ENCODE results near the gene AFF4. TPM values are rescaled to one million over a fixed set of nuclear protein-coding genes. Genes with fewer than 3 reads are reported as not detected.
A peak's percentile ranks its signal among the peaks of the same experiment; 100 is the strongest.

The AFF4 gene
- total RNA-seq, 2 donors from 2014 or later: 107 to 108 TPM

GRCh38 chr5:132853323-132853722 lies 110.1 kb downstream of the AFF4 start:
- Mint-ChIP-seq H3K27me3 (ENCODE audit: insufficient read depth) (no peaks in the 10 kb centered on the region), H3K36me3 (ENCODE audit: low read depth) (no peaks in the 10 kb centered on the region), H3K4me1 (peaks cover 3% of the 10 kb centered on the region), H3K9me3 (no peaks in the 10 kb centered on the region), H3K4me3 (no peak overlapping the region), H3K27ac (no peak overlapping the region)
- H3K9me3 ChIP-seq (ENCODE audit: control insufficient read depth, low read length): no peaks in the 10 kb centered on the region
- H3K36me3 ChIP-seq (ENCODE audit: control insufficient read depth, insufficient read depth, low read length): no peaks in the 10 kb centered on the region
- DNase-seq: no peak
- H3K4me1 ChIP-seq (ENCODE audit: control insufficient read depth, insufficient read depth, low read length): no peaks in the 10 kb centered on the region
- TF ChIP-seq CTCF (conservative IDR thresholded peaks at IDR 0.05): no peak
- H3K4me3 ChIP-seq (ENCODE audit: low read length): no peak overlapping the region
- WGBS, 2 experiments (ENCODE audit: insufficient coverage in 1 of 2, insufficient read length in 1 of 2): 81 to 93% methylated on average over 3 of the region's 3 CpGs
- H3K27me3 ChIP-seq (ENCODE audit: control insufficient read depth, insufficient read depth, low read length, poor library complexity, severe bottlenecking): no peaks in the 10 kb centered on the region
- no peak overlapping the region for H3K9ac ChIP-seq (ENCODE audit: extremely low read depth, low read length, poor library complexity, severe bottlenecking)
- no peak overlapping the region for H3K27ac ChIP-seq (ENCODE audit: low read depth, low read length)

- no peak overlapping the region for H3K9ac ChIP-seq (ENCODE audit: extremely low read depth, low read length, poor library complexity, severe bottlenecking)
- Mint-ChIP-seq H3K4me1 (peaks cover 3% of the 10 kb centered on the region), H3K27ac (no peak overlapping the region), H3K36me3 (ENCODE audit: low read depth) (no peaks in the 10 kb centered on the region), H3K4me3 (no peak overlapping the region), H3K9me3 (no peaks in the 10 kb centered on the region), H3K27me3 (ENCODE audit: insufficient read depth) (no peaks in the 10 kb centered on the region)
- no peaks in the 10 kb centered on the region for H3K4me1 ChIP-seq (ENCODE audit: control insufficient read depth, insufficient read depth, low read length)
- TF ChIP-seq CTCF (conservative IDR thresholded peaks at IDR 0.05): no peak
- 96 to 100% methylated on average over 1 to 2 of the region's 2 CpGs for whole genome bisulfite sequencing, 2 experiments (ENCODE audit: insufficient coverage in 1 of 2, insufficient read length in 1 of 2)
- H3K27me3 ChIP-seq (ENCODE audit: control insufficient read depth, insufficient read depth, low read length, poor library complexity, severe bottlenecking): no peaks in the 10 kb centered on the region
- peak; percentile 9 for DNase-seq
- no peaks in the 10 kb centered on the region for H3K36me3 ChIP-seq (ENCODE audit: control insufficient read depth, insufficient read depth, low read length)
- H3K27ac ChIP-seq (ENCODE audit: low read depth, low read length): no peak overlapping the region
- H3K9me3 ChIP-seq (ENCODE audit: control insufficient read depth, low read length): no peaks in the 10 kb centered on the region
- no peak overlapping the region for H3K4me3 ChIP-seq (ENCODE audit: low read length)
These were observed 113.4 kb downstream of the AFF4 start for GRCh38 chr5:132850066-132850465.

GRCh38 chr5:132849347-132849746 lies 114.1 kb downstream of the AFF4 start:
- H3K9me3 Mint-ChIP-seq: no peaks in the 10 kb centered on the region
- Histone ChIP-seq H3K9me3 (ENCODE audit: control insufficient read depth, low read length) (no peaks in the 10 kb centered on the region), H3K27me3 (ENCODE audit: control insufficient read depth, insufficient read depth, low read length, poor library complexity, severe bottlenecking) (no peaks in the 10 kb centered on the region), H3K36me3 (ENCODE audit: control insufficient read depth, insufficient read depth, low read length) (no peaks in the 10 kb centered on the region), H3K9ac (ENCODE audit: extremely low read depth, low read length, poor library complexity, severe bottlenecking) (no peak overlapping the region), H3K4me1 (ENCODE audit: control insufficient read depth, insufficient read depth, low read length) (no peaks in the 10 kb centered on the region), H3K4me3 (ENCODE audit: low read length) (no peak overlapping the region), H3K27ac (ENCODE audit: low read depth, low read length) (no peak overlapping the region)
- no peak for TF ChIP-seq CTCF (conservative IDR thresholded peaks at IDR 0.05)
- no peak overlapping the region for H3K4me3 Mint-ChIP-seq
- H3K4me1 Mint-ChIP-seq: peaks cover 2% of the 10 kb centered on the region
- WGBS, 2 experiments (ENCODE audit: insufficient coverage in 1 of 2, insufficient read length in 1 of 2): 80 to 88% methylated on average over 1 of the region's 1 CpG
- H3K27me3 Mint-ChIP-seq (ENCODE audit: insufficient read depth): no peaks in the 10 kb centered on the region
- H3K27ac Mint-ChIP-seq: no peak overlapping the region
- DNase-seq: no peak
- H3K36me3 Mint-ChIP-seq (ENCODE audit: low read depth): no peaks in the 10 kb centered on the region
